GM10266 (cell line): Measurements from ENCODE around the gene DYNLRB2.

Experiments
- DNase-seq: peaks from one replicate; pipeline ENCODE4 v3.0.0; 2012; ENCODE audit errors: extremely low spot score
- TF ChIP-seq, protein P1 (sequence below): IDR thresholded peaks from 2 replicates; pipeline ENCODE4 v1.5.1; 2012; ENCODE audit warnings: mild to moderate bottlenecking, low read depth; ENCODE audit not compliant: control insufficient read depth, insufficient read depth; ENCODE audit errors: missing control alignments

The DYNLRB2 gene

DNA sequence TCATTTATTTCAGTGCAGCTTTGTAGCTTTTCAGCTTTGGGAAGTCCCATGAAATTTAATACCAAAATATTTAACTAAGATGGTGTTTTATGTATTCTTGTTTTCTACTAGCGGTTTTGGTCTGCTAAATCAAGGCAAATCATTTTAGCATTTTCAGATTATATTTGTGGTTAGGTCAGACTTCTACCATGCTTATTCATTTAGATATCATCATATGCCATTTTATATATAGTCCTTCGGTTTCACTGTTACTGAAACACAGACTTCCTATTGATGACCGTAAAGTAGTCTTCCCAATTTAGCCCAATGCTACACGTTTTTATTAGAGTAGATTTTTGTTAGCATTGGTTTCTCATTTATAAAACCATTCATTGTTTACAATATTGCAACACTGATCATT is 5.5 kb downstream of the DYNLRB2 start:
- DNase-seq = no peak
- TF ChIP-seq, protein P1, sequence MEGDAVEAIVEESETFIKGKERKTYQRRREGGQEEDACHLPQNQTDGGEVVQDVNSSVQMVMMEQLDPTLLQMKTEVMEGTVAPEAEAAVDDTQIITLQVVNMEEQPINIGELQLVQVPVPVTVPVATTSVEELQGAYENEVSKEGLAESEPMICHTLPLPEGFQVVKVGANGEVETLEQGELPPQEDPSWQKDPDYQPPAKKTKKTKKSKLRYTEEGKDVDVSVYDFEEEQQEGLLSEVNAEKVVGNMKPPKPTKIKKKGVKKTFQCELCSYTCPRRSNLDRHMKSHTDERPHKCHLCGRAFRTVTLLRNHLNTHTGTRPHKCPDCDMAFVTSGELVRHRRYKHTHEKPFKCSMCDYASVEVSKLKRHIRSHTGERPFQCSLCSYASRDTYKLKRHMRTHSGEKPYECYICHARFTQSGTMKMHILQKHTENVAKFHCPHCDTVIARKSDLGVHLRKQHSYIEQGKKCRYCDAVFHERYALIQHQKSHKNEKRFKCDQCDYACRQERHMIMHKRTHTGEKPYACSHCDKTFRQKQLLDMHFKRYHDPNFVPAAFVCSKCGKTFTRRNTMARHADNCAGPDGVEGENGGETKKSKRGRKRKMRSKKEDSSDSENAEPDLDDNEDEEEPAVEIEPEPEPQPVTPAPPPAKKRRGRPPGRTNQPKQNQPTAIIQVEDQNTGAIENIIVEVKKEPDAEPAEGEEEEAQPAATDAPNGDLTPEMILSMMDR = no peak

DNA sequence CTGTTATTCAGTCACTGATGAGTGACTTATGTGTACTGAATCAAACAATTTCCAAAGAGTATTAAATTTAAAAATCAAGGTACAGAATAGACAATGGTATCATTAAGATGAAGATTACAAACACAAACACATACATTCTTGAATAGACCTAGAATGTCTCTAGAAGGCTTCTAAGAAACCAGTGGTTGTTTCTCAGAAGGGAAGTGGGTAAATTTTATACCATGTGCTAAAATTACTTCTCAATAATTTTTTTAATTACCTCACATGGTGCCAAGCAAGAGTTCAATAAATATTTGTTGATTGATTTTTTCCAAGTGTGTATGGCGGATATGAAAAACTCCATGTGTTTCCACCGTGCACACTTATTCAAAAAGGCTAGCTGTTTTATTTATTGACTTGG is 6.4 kb downstream of the DYNLRB2 start:
- DNase-seq = no peak
- TF ChIP-seq, protein P1 = no peak

DNA sequence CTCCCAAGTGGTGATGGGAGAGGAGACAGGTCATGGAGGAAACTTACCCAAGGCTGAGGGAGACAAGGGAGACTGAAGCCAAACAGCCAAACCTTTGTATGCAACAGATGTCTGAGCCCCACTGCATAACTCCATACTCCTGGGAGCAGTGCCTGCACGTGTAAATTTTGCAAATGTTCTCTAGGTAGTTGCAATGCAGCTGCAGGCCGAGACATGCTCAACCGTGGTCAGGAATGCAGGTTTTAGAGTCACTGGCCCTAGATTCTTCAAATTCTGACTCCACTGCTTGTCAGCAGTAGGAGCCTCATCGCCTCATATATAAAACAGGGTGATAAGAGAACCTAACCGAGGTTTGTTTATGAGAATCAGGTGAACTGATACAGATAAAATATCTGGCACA is 11.5 kb downstream of the DYNLRB2 start:
- TF ChIP-seq, protein P1 = no peak
- DNase-seq = no peak

DNA sequence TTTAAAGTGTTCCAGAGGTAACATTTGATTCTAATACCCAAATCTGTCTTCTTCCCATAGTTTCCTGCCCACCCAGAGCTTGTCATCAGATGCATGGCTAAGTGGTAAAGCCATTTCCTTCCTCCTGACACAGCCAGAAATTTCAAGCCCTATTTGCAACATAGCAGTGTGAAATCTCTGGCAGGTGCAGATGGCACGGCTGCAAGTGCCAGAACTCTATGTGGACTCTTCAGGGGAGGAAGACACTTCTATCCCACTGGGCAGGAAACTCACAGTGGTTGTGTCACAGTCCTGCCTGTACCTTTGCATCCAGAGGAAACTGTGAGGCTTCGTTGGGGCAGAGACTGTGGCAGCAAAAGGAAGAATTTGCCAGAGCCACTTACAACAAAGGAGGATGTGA is 13.2 kb downstream of the DYNLRB2 start:
- no peak for DNase-seq
- TF ChIP-seq, protein P1 = no peak

DNA sequence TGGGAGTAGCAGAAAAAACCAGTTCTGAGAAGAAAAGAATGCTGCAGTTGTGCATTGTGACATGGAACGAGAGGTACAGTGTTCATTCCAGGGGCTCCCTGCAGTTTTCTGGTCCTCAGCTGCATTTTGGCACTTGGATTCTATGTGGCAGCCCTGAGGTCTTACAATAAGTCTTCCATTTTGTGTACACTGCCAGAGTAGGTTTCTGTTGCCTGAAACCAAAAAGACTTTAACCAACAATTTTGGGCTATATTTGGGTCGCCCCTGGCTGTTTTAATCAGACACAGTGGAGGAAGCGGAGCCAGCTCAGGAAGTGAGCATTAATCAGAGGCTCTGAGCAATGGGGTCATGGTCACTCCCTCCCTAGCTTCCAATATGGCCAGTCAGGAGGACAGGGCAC is 15.7 kb downstream of the DYNLRB2 start:
- DNase-seq = no peak
- TF ChIP-seq, protein P1 = no peak

DNA sequence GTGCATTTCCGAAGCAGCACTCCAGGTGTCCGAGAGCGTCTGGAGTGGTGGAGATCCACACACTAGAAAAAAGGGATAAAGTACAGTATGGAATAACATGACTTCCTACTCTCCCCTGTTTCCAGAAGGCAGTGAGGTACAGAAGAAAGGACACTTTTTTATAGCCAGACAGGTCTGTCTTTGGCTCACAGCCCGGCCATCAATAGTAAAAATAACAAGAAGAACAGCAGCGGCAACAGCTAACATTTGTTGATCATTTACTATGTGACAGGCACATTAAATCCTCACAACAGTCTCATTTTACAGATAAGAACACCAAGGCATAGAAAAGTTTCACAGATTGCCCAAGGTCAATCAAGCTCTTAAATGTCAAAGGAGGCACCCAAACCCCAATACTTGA is 16.2 kb downstream of the DYNLRB2 start:
- TF ChIP-seq, protein P1 = no peak

DNA sequence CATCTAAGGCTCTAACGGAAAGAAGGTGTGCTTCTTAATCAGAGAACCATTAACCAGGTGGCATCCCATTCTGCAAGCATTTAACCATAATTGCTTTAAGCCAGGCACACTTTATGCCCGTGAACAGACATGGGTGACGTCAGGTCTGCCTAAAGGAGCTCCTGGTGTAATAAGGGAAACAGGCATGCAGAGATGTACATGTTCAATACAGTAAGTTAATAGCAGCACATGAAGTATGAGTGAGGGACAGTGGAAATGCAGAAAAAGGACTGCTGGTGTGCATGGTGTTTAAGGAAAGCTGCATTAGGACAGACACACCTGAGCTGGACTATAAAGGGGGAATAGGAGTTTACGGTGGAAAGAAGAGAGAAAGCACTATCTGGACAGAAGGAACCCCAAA is 18.6 kb downstream of the DYNLRB2 start:
- TF ChIP-seq, protein P1 = no peak
- DNase-seq = no peak

More for the DNA sequence above, 16.2 kb downstream of the DYNLRB2 start:
- no peak for DNase-seq
